ENCODE measurements around the gene YARS1. TPM values are rescaled to one million over a fixed set of nuclear protein-coding genes. Genes with fewer than 3 reads are reported as not detected.

The YARS1 gene
- total RNA-seq, 1 experiment from 2014 or later, result 194 TPM

DNA sequence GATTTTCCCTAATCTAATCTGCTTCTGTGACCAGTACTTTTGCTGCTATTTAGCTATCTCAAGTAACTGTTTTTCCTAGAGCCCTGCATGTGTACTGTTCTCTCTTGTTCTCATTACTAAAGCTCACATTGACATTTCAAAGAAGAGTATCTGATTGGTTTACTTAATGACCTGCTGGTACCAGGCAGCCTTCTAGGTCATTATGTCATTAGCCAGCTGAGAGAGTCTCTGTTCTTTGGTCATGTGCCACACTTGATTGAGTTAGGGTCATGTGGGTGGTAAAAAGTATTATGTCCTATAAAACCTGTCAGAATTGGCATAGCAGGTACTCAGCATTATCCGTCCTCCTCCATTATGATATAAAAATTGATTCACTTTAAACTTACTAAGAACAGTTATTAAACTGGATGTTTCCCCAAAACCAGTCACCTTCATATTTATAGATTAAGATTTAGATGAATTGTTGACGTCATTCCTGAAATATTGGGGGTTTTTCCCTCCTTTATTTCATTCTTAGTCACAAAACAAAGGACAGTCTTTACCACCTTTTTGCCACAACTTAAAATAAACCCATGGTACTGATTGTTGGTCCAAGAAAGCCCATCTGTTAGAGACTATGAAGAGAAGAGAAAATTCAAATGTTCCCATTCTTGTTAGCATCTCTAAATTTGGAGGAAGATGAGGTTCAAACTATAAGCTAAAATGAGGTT lies 31.4 kb upstream of the YARS1 start:
- H2AFZ ChIP-seq (ENCODE audit: low read length), result no peak overlapping the region
- Mint-ChIP-seq H3K36me3 (ENCODE audit: insufficient read depth in 1 of 3, low read depth in 3 of 3) (peaks cover 18 to 46% (median 37%) of the 10 kb centered on the region in 3 experiments), H3K4me3 (no peak overlapping the region), H3K9me3 (peaks cover 0 to 2% of the 10 kb centered on the region in 2 experiments; a peak in 1 of 5 replicates), H3K27me3 (ENCODE audit: low read depth) (no peaks in the 10 kb centered on the region), H3K27ac (no peak overlapping the region), H3K4me1 (peaks cover 0 to 3% of the 10 kb centered on the region in 2 experiments; a peak in 3 of 4 replicates)
- no CpG with 5 or more reads among the region's 2 CpGs for WGBS (ENCODE audit: extremely low coverage, insufficient read length, low lambda C conversion rate)
- H2BK20ac ChIP-seq (ENCODE audit: low read depth, low read length, poor library complexity, severe bottlenecking), result no peak overlapping the region
- H4K20me1 ChIP-seq (ENCODE audit: control insufficient read depth, insufficient read depth, insufficient read length), result no peaks in the 10 kb centered on the region
- H2BK5ac ChIP-seq (ENCODE audit: insufficient read length, low read length), result no peak overlapping the region
- no peak overlapping the region for H2BK120ac ChIP-seq (ENCODE audit: low read depth, low read length, poor library complexity, severe bottlenecking)
- H4K91ac ChIP-seq (ENCODE audit: insufficient read length, low read depth, low read length), result no peak overlapping the region
- no peak overlapping the region for H3K14ac ChIP-seq (ENCODE audit: insufficient read depth, low read length)
- no peaks in the 10 kb centered on the region for H3K9me3 ChIP-seq (ENCODE audit: control insufficient read depth, low read depth, low read length)
- TF ChIP-seq, protein P1, sequence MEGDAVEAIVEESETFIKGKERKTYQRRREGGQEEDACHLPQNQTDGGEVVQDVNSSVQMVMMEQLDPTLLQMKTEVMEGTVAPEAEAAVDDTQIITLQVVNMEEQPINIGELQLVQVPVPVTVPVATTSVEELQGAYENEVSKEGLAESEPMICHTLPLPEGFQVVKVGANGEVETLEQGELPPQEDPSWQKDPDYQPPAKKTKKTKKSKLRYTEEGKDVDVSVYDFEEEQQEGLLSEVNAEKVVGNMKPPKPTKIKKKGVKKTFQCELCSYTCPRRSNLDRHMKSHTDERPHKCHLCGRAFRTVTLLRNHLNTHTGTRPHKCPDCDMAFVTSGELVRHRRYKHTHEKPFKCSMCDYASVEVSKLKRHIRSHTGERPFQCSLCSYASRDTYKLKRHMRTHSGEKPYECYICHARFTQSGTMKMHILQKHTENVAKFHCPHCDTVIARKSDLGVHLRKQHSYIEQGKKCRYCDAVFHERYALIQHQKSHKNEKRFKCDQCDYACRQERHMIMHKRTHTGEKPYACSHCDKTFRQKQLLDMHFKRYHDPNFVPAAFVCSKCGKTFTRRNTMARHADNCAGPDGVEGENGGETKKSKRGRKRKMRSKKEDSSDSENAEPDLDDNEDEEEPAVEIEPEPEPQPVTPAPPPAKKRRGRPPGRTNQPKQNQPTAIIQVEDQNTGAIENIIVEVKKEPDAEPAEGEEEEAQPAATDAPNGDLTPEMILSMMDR (conservative IDR thresholded peaks at IDR 0.05), result no peak
- no peak overlapping the region for H3K56ac ChIP-seq (ENCODE audit: insufficient read length, low read depth, low read length)
- no peak overlapping the region for H3T11ph ChIP-seq (ENCODE audit: low read length)
- H3K79me2 ChIP-seq (ENCODE audit: insufficient read depth, low read length), result no peaks in the 10 kb centered on the region
- H4K8ac ChIP-seq (replicated peaks; ENCODE audit: insufficient read length, low read depth, low read length), result no peak overlapping the region
- H3K27ac ChIP-seq (ENCODE audit: insufficient read length, low read depth, low read length), result no peak overlapping the region
- no peak overlapping the region for H2AK5ac ChIP-seq (ENCODE audit: insufficient read length, low read length)
- no peak overlapping the region for H3K18ac ChIP-seq (ENCODE audit: insufficient read length, low read depth, low read length)
- no peak overlapping the region for H3K4ac ChIP-seq (ENCODE audit: low read depth, low read length)
- no peaks in the 10 kb centered on the region for H3K79me1 ChIP-seq (ENCODE audit: insufficient read depth, low read depth, low read length, poor library complexity, severe bottlenecking)
- H3K4me1 ChIP-seq (ENCODE audit: insufficient read depth, low read length), result no peaks in the 10 kb centered on the region
- H3K9ac ChIP-seq (ENCODE audit: extremely low read depth, insufficient read length, low read length), result no peak overlapping the region
- no peak overlapping the region for H3K23ac ChIP-seq (ENCODE audit: insufficient read length, low read depth, low read length)
- no peaks in the 10 kb centered on the region for H3K23me2 ChIP-seq (ENCODE audit: insufficient read length, low read depth, low read length, poor library complexity, severe bottlenecking)
- H2BK12ac ChIP-seq (ENCODE audit: insufficient read length, low read depth, low read length), result no peak overlapping the region
- no peak overlapping the region for H4K5ac ChIP-seq (ENCODE audit: insufficient read length, low read depth, low read length)
- no peak for DNase-seq
- H3K27me3 ChIP-seq (ENCODE audit: insufficient read depth, low read length), result no peaks in the 10 kb centered on the region
- no peak overlapping the region for H2BK15ac ChIP-seq (ENCODE audit: low read depth, low read length)
- H3K4me2 ChIP-seq (ENCODE audit: insufficient read depth, insufficient read length, low read length), result no peak overlapping the region
